K562 (cell line): ENCODE data around the gene TCF19. TPM values are rescaled to one million over a fixed set of nuclear protein-coding genes. Genes with fewer than 3 reads are reported as not detected.

Experiments
- ATAC-seq: fragments of 200-7000 bp; cut with Tn5 transposase; 3 replicates; pipeline ENCODE4 v1.9.1; 2020; ENCODE audit warnings: moderate library complexity
- BruUV-seq: library from RNA; stranded (reverse); fragments of 400-500 nt; replicated peaks from 2 replicates; lab custom pipeline; 2021; lab: Mats Ljungman, UMichigan
- CTCF ChIA-PET: fragments of 300-600 bp; formaldehyde crosslinking; extraction: SDS; loops from one replicate; lab custom pipeline; 2021; ENCODE audit warnings: low intra/inter-chr PET ratio; lab: Yijun Ruan, JAX
- POLR2A ChIA-PET: fragments of 300-600, 350-650 bp; sonication (Branson Sonifier 250); formaldehyde crosslinking; extraction: SDS; loops from one replicate; lab custom pipeline; 2021; ENCODE audit warnings: antibody characterized with exemption, inconsistent platforms; lab: Yijun Ruan, JAX
- DNase-seq, 4 experiments: peaks; one replicate each; pipeline versions ENCODE4 v3.0.0 to v3.0.0-alpha.2; 2011 to 2018; ENCODE audit warnings: low spot score in 3 of 4, mixed read lengths in 3 of 4; ENCODE audit errors: extremely low read depth in 1 of 4
- FAIRE-seq: peaks from 2 replicates; lab custom pipeline; 2011; peaks lifted over from hg19 to GRCh38; lab: Jason Lieb, UNC
- H2AFZ ChIP-seq: 2 replicates; pipeline ENCODE4 v1.6.0; 2011; ENCODE audit warnings: low read depth, low read length, control low read depth, inconsistent platforms
- H3K27ac ChIP-seq: fragments of 200-600 bp; 3 replicates; pipeline ENCODE4 v1.8.0; 2011; ENCODE audit warnings: low read depth, mild to moderate bottlenecking, control low read depth, inconsistent platforms, low read length, moderate library complexity, mixed read lengths; ENCODE audit errors: extremely low read depth
- H3K27me3 ChIP-seq, 2 experiments: fragments of 300-600 bp in 1 of 2; 2 replicates in 1 of 2; 3 replicates in 1 of 2; pipeline versions ENCODE4 v1.6.0 to v1.8.0; 2011; ENCODE audit warnings: inconsistent platforms in 2 of 2, low read length in 2 of 2, mild to moderate bottlenecking in 1 of 2, mixed read lengths in 1 of 2, moderate library complexity in 1 of 2; ENCODE audit not compliant: control insufficient read depth in 2 of 2, insufficient read depth in 2 of 2
- H3K36me3 ChIP-seq: fragments of 300-600 bp; 3 replicates; pipeline ENCODE4 v1.8.0; 2011; ENCODE audit warnings: mild to moderate bottlenecking, low read length, inconsistent platforms; ENCODE audit not compliant: control insufficient read depth, insufficient read depth
- H3K4me1 ChIP-seq, 2 experiments: fragments of 200-600 bp in 1 of 2; replicated peaks in 1 of 2; 2 replicates in 1 of 2; 3 replicates in 1 of 2; pipeline versions ENCODE4 v1.5.1 to v1.8.0; 2011; ENCODE audit warnings: inconsistent platforms in 2 of 2, low read length in 2 of 2, mild to moderate bottlenecking in 1 of 2, mixed read lengths in 1 of 2, moderate library complexity in 1 of 2; ENCODE audit not compliant: control insufficient read depth in 2 of 2, insufficient read depth in 2 of 2
- H3K4me2 ChIP-seq: 2 replicates; pipeline ENCODE4 v1.6.1; 2011; ENCODE audit warnings: low read length, control low read depth, inconsistent platforms, mixed read lengths; ENCODE audit not compliant: insufficient read depth
- H3K4me3 ChIP-seq: fragments of 200-600 bp; sonication (generic), shearing (Covaris generic); 2 replicates; pipeline ENCODE4 v1.5.1; 2016; ENCODE audit warnings: control low read depth, inconsistent platforms
- H3K79me2 ChIP-seq: fragments of 200-600 bp; 3 replicates; pipeline ENCODE4 v1.8.0; 2011; ENCODE audit warnings: low read length, inconsistent platforms; ENCODE audit not compliant: control insufficient read depth, insufficient read depth
- H3K9ac ChIP-seq, 2 experiments: 2 replicates each; pipeline versions ENCODE4 v1.6.0 to v1.6.1; 2011; ENCODE audit warnings: low read depth in 2 of 2, low read length in 2 of 2, control low read depth in 1 of 2, inconsistent platforms in 1 of 2, mild to moderate bottlenecking in 1 of 2, mixed read lengths in 1 of 2; ENCODE audit not compliant: insufficient read depth in 1 of 2
- H3K9me1 ChIP-seq: one replicate; pipeline ENCODE4 v1.6.0; 2011; ENCODE audit warnings: inconsistent platforms, mild to moderate bottlenecking, low read length, moderate library complexity; ENCODE audit not compliant: control insufficient read depth, insufficient read depth
- H3K9me3 ChIP-seq: replicated peaks from 2 replicates; pipeline ENCODE4 v1.5.1; 2011; ENCODE audit warnings: low read depth, low read length, inconsistent platforms; ENCODE audit not compliant: control insufficient read depth, insufficient read depth
- H4K20me1 ChIP-seq: replicated peaks from 2 replicates; pipeline ENCODE4 v1.6.1; 2011; ENCODE audit warnings: low read length, inconsistent platforms, mixed read lengths; ENCODE audit not compliant: control insufficient read depth, insufficient read depth
- ATF1 ChIP-seq, 2 experiments: fragments of 450-650 bp in 1 of 2; IDR thresholded peaks; 2 replicates each; pipeline ENCODE4 v1.6.1; 2016; ENCODE audit warnings: missing compliant biosample characterization in 1 of 2, missing genetic modification characterization in 1 of 2
- CBFB ChIP-seq: sonication (generic); formaldehyde crosslinking; IDR thresholded peaks from 2 replicates; pipeline ENCODE4 v1.4.0; 2020; ENCODE audit warnings: mild to moderate bottlenecking, missing genetic modification reagents
- CREBBP ChIP-seq: IDR thresholded peaks from one replicate; pipeline ENCODE4 v1.6.1; 2012; ENCODE audit warnings: low read depth, mild to moderate bottlenecking, control low read depth, inconsistent platforms, low read length
- FOSL1 ChIP-seq: fragments of 200-800 bp; sonication (Bioruptor generic); conservative IDR thresholded peaks from 2 replicates; pipeline ENCODE4 v1.6.1; 2016; ENCODE audit warnings: missing genetic modification characterization, missing compliant biosample characterization
- NR1H2 ChIP-seq: sonication (generic); formaldehyde crosslinking; IDR thresholded peaks from 2 replicates; pipeline ENCODE4 v1.4.0; 2020; ENCODE audit warnings: mild to moderate bottlenecking, missing genetic modification reagents
- PHB ChIP-seq: fragments of 250-450 bp; sonication (Bioruptor Pico); IDR thresholded peaks from 2 replicates; pipeline ENCODE4 v1.5.0; 2021
- ZBTB1 ChIP-seq: sonication (generic); formaldehyde crosslinking; IDR thresholded peaks from 2 replicates; pipeline ENCODE4 v1.8.1; 2023; ENCODE audit warnings: missing genetic modification reagents, low read depth, mild to moderate bottlenecking, borderline replicate concordance
- ZNF165 ChIP-seq: fragments of 250-450 bp; sonication (Bioruptor Pico); IDR thresholded peaks from 2 replicates; pipeline ENCODE4 v1.4.0; 2020; ENCODE audit warnings: borderline replicate concordance
- ZNF184 ChIP-seq: sonication (generic); formaldehyde crosslinking; IDR thresholded peaks from 2 replicates; pipeline ENCODE4 v1.5.0; 2020; ENCODE audit warnings: missing genetic modification reagents
- ZNF583 ChIP-seq: fragments of 250-450 bp; sonication (Bioruptor Pico); IDR thresholded peaks from 2 replicates; pipeline ENCODE4 v1.4.0; 2020
- ZNF707 ChIP-seq: fragments of 250-450 bp; sonication (Bioruptor Pico); conservative IDR thresholded peaks from 2 replicates; pipeline ENCODE4 v1.8.0; 2022; ENCODE audit warnings: inconsistent platforms, mild to moderate bottlenecking, moderate library complexity
- WGBS: fragments of 100-300 bp; shearing (Covaris generic); methylation state at CpG from one replicate; pipeline ENCODE4 v1.1.6; 2016; ENCODE audit warnings: low coverage, mixed read lengths; ENCODE audit not compliant: insufficient coverage; ENCODE audit errors: missing lambda C conversion rate; 5-methylcytosine and 5-hydroxymethylcytosine counted together
- in situ Hi-C: fragments of 300-500 bp; cut with MboI; formaldehyde crosslinking; loops from 4 replicates; pipeline ENCODE4 v1.15.0; 2018; ENCODE audit warnings: inconsistent platforms, mixed read lengths
- intact Hi-C: fragments of 100-400 bp; cut with micrococcal nuclease; formaldehyde crosslinking; loops from 2 replicates; pipeline ENCODE4 v1.14.2; 2022
- polyA plus RNA-seq, 8 experiments: library from polyadenylated mRNA; depleted of rRNA in 4 of 8; stranded (reverse) in 5 of 8; unstranded in 3 of 8; fragments of >200 nt; fragmentation: Nextera tagmentation in 2 of 8; fragmentation: Illumina TruSeq in 1 of 8; extraction: Ambion mirVana in 2 of 8; extraction: Trizol in 1 of 8; gene quantifications; 2 replicates each; pipeline versions ENCODE4 v1.2.1 to v1.2.3, GENCODE V29; 2011 to 2014; ENCODE audit warnings: inconsistent platforms in 1 of 8, missing spikeins in 1 of 8
- total RNA-seq, 7 experiments: library from RNA; depleted of rRNA in 6 of 7; stranded (reverse); fragments of >200 nt in 6 of 7; fragmentation: Illumina TruSeq in 2 of 7; extraction: Trizol in 2 of 7; gene quantifications; 2 replicates each; pipeline versions ENCODE4 v1.2.1 to v1.2.3, GENCODE V29; 2011 to 2021; ENCODE audit warnings: low replicate concordance in 1 of 7
- TF ChIP-seq, protein P1 (sequence below): fragments of 250-450 bp; sonication (Bioruptor Pico); IDR thresholded peaks from 2 replicates; pipeline ENCODE4 v1.8.0; 2021; ENCODE audit warnings: moderate library complexity, mild to moderate bottlenecking, inconsistent platforms
- TF ChIP-seq, protein P2 (sequence below): fragments of 450-650 bp; IDR thresholded peaks from 2 replicates; pipeline ENCODE4 v1.6.1; 2018; ENCODE audit not compliant: partially characterized antibody
- TF ChIP-seq, protein P3 (sequence below), 2 experiments: fragments of 250-450 bp in 1 of 2; fragments of 450-650 bp in 1 of 2; sonication (Bioruptor Pico) in 1 of 2; IDR thresholded peaks; 2 replicates each; pipeline versions ENCODE4 v1.6.1 to v1.8.0; 2016 to 2021; ENCODE audit warnings: mild to moderate bottlenecking in 2 of 2, moderate library complexity in 2 of 2, missing compliant biosample characterization in 1 of 2, missing genetic modification characterization in 1 of 2
- TF ChIP-seq, protein P4 (sequence below): fragments of 250-450 bp; sonication (Bioruptor Pico); IDR thresholded peaks from 2 replicates; pipeline ENCODE4 v1.5.0; 2021

TCF19 gene
- total and polyA plus RNA-seq, 9 of the 15 experiments (the other 6 are each of a cell fraction or from before 2014, with no cell fraction given), result 4.2 to 42.5 (median 25.7) TPM

DNA sequence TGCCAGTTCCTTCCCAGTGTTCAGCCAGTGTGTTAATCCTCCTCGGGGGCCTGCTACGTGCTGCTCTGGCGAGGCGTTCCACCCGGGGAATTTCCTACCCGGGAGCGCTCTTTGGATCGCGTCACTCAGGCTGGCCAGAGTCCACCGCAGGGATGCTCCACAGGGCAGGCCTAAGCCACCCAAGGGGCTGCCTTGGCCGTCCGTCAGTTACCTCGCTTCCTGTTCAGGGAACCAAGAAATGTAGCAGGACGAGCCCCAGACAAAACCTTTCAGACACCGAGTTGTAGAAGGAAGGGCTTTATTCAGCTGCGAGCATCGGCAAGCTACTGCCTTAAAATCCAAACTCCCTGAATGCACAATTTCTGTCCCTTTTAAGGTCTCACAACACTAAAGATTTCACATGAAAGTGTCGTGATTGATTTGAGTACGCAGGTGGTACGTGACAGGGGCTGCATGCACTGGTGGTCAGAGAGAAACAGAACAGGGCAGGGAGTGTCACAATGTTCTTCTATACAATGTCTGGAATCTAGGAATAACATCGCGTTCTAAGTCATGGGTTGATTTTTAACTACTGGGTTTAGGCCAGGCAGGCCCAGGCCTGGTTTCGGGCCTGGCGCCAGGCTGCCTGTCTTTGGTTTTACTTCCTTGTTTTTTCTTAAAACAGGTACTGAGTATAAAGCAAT lies 27.8 kb downstream of the TCF19 start:
- no peak overlapping the region for H2AFZ ChIP-seq
- no peak overlapping the region for H3K27ac ChIP-seq
- no peak overlapping the region for H3K4me2 ChIP-seq
- ChIA-PET CTCF (no interaction called here), POLR2A (no interaction called here)
- peak overlapping the region in 1 of 2 experiments; percentile 52; a peak in 1 of 4 replicates for H3K9ac ChIP-seq
- ATAC-seq (no peak), FAIRE-seq (no peak), DNase-seq (no peak)
- H3K9me1 ChIP-seq, result no peaks in the 10 kb centered on the region
- in situ Hi-C loops, result no loop called here
- no peaks in the 10 kb centered on the region for H3K36me3 ChIP-seq
- BruUV-seq, result no TSS peak
- WGBS, result 74% methylated on average over 24 of the region's 24 CpGs
- no peaks in the 10 kb centered on the region; a peak in 1 of 5 replicates for H3K4me1 ChIP-seq
- no peak overlapping the region for H3K4me3 ChIP-seq
- intact Hi-C loops, result no loop called here
- no peaks in the 10 kb centered on the region for H3K9me3 ChIP-seq
- H4K20me1 ChIP-seq, result no peaks in the 10 kb centered on the region
- no peaks in the 10 kb centered on the region for H3K79me2 ChIP-seq
- no peaks in the 10 kb centered on the region for H3K27me3 ChIP-seq
- no peak for TF ChIP-seq ZNF165 (CRISPR knock-in tag)
- TF ChIP-seq, protein P1, sequence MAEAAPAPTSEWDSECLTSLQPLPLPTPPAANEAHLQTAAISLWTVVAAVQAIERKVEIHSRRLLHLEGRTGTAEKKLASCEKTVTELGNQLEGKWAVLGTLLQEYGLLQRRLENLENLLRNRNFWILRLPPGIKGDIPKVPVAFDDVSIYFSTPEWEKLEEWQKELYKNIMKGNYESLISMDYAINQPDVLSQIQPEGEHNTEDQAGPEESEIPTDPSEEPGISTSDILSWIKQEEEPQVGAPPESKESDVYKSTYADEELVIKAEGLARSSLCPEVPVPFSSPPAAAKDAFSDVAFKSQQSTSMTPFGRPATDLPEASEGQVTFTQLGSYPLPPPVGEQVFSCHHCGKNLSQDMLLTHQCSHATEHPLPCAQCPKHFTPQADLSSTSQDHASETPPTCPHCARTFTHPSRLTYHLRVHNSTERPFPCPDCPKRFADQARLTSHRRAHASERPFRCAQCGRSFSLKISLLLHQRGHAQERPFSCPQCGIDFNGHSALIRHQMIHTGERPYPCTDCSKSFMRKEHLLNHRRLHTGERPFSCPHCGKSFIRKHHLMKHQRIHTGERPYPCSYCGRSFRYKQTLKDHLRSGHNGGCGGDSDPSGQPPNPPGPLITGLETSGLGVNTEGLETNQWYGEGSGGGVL (CRISPR knock-in tag), result no peak
- TF ChIP-seq CREBBP, result no peak
- TF ChIP-seq ZNF184 (CRISPR knock-in tag), result no peak
- no peak for TF ChIP-seq ZNF707 (CRISPR knock-in tag)
- TF ChIP-seq, protein P2, sequence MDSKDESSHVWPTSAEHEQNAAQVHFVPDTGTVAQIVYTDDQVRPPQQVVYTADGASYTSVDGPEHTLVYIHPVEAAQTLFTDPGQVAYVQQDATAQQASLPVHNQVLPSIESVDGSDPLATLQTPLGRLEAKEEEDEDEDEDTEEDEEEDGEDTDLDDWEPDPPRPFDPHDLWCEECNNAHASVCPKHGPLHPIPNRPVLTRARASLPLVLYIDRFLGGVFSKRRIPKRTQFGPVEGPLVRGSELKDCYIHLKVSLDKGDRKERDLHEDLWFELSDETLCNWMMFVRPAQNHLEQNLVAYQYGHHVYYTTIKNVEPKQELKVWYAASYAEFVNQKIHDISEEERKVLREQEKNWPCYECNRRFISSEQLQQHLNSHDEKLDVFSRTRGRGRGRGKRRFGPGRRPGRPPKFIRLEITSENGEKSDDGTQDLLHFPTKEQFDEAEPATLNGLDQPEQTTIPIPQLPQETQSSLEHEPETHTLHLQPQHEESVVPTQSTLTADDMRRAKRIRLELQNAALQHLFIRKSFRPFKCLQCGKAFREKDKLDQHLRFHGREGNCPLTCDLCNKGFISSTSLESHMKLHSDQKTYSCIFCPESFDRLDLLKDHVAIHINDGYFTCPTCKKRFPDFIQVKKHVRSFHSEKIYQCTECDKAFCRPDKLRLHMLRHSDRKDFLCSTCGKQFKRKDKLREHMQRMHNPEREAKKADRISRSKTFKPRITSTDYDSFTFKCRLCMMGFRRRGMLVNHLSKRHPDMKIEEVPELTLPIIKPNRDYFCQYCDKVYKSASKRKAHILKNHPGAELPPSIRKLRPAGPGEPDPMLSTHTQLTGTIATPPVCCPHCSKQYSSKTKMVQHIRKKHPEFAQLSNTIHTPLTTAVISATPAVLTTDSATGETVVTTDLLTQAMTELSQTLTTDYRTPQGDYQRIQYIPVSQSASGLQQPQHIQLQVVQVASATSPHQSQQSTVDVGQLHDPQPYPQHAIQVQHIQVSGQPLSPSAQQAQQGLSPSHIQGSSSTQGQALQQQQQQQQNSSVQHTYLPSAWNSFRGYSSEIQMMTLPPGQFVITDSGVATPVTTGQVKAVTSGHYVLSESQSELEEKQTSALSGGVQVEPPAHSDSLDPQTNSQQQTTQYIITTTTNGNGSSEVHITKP, result no peak
- TF ChIP-seq CBFB (CRISPR knock-in tag), result no peak
- TF ChIP-seq, protein P3, sequence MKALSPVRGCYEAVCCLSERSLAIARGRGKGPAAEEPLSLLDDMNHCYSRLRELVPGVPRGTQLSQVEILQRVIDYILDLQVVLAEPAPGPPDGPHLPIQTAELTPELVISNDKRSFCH (CRISPR knock-in tag; IDR thresholded peaks at IDR 0.05), result no peak
- TF ChIP-seq, protein P3 (tag; IDR thresholded peaks at IDR 0.05), result no peak
- no peak for TF ChIP-seq ZNF583 (CRISPR knock-in tag)
- no peak for TF ChIP-seq ATF1 (CRISPR knock-in tag; IDR thresholded peaks at IDR 0.05)
- TF ChIP-seq ATF1 (tag; IDR thresholded peaks at IDR 0.05), result no peak
- TF ChIP-seq PHB, result no peak
- TF ChIP-seq, protein P4, sequence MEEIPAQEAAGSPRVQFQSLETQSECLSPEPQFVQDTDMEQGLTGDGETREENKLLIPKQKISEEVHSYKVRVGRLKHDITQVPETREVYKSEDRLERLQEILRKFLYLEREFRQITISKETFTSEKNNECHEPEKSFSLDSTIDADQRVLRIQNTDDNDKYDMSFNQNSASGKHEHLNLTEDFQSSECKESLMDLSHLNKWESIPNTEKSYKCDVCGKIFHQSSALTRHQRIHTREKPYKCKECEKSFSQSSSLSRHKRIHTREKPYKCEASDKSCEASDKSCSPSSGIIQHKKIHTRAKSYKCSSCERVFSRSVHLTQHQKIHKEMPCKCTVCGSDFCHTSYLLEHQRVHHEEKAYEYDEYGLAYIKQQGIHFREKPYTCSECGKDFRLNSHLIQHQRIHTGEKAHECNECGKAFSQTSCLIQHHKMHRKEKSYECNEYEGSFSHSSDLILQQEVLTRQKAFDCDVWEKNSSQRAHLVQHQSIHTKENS (CRISPR knock-in tag), result no peak
- TF ChIP-seq NR1H2, result no peak
- no peak for TF ChIP-seq ZBTB1 (CRISPR knock-in tag)
- TF ChIP-seq FOSL1 (tag), result no peak
